Dermis microvascular lymphatic vessel endothelial cell (primary cell): Measurements from ENCODE around the gene PDIA6. TPM values are rescaled to one million over a fixed set of nuclear protein-coding genes. Genes with fewer than 3 reads are reported as not detected.

Source experiments
- DNase-seq, 2 donors: peaks; one replicate each; pipeline versions ENCODE4 v3.0.0 to v3.0.0-alpha.2; 2010; ENCODE audit warnings: low read depth in 2 of 2
- total RNA-seq: library from RNA; depleted of rRNA; stranded (reverse); fragments of >200 nt; gene quantifications from 2 replicates; pipeline ENCODE4 v1.2.1, GENCODE V29; 2014

PDIA6 gene
- total RNA-seq, 1 donor from 2014 or later = 346 TPM

GRCh38 chr2:10764096-10764785, 48.3 kb downstream of the PDIA6 start:
- DNase-seq = no peak

GRCh38 chr2:10763461-10763800, 49.2 kb downstream of the PDIA6 start:
- DNase-seq = no peak

- DNase-seq = no peak
These were observed 49.7 kb downstream of the PDIA6 start for GRCh38 chr2:10762651-10763460.

- no peak for DNase-seq
These were observed 51.0 kb downstream of the PDIA6 start for GRCh38 chr2:10761591-10761990.

- DNase-seq = no peak
These were observed 51.6 kb downstream of the PDIA6 start for GRCh38 chr2:10760794-10761504.

GRCh38 chr2:10759151-10759714, 53.4 kb downstream of the PDIA6 start:
- no peak for DNase-seq

- DNase-seq = no peak
These were observed 54.7 kb downstream of the PDIA6 start for GRCh38 chr2:10757814-10758286.

GRCh38 chr2:10755621-10756020, 57.0 kb downstream of the PDIA6 start:
- no peak for DNase-seq

- DNase-seq = no peak
These were observed 58.7 kb downstream of the PDIA6 start for GRCh38 chr2:10753876-10754275.

GRCh38 chr2:10753156-10753555, 59.4 kb downstream of the PDIA6 start:
- DNase-seq = no peak

- no peak for DNase-seq
These were observed 60.3 kb downstream of the PDIA6 start for GRCh38 chr2:10752236-10752635.

GRCh38 chr2:10750610-10751009, 62.0 kb downstream of the PDIA6 start:
- no peak for DNase-seq

- DNase-seq = no peak
These were observed 69.9 kb downstream of the PDIA6 start for GRCh38 chr2:10742666-10743065.

GRCh38 chr2:10741139-10741538, 71.4 kb downstream of the PDIA6 start:
- DNase-seq = no peak

GRCh38 chr2:10740226-10740625, 72.4 kb downstream of the PDIA6 start:
- DNase-seq = no peak

GRCh38 chr2:10738192-10738591, 74.4 kb downstream of the PDIA6 start:
- DNase-seq = no peak

GRCh38 chr2:10733980-10734379, 78.6 kb downstream of the PDIA6 start:
- no peak for DNase-seq

GRCh38 chr2:10733566-10733925, 79.0 kb downstream of the PDIA6 start:
- DNase-seq = no peak
